Middle frontal gyrus (tissue), 1 donor: ENCODE measurements around the gene FBLN2.

Experiments used
- DNase-seq: peaks from one replicate; pipeline ENCODE4 v3.0.0-alpha.2; 2015; ENCODE audit warnings: low spot score; ENCODE audit errors: extremely low spot score

The FBLN2 gene

GRCh38 chr3:13622356-13622755 is 73.4 kb downstream of the FBLN2 start:
- DNase-seq, result no peak

GRCh38 chr3:13623101-13623654 is 74.3 kb downstream of the FBLN2 start:
- no peak for DNase-seq

GRCh38 chr3:13624021-13624420 is 75.1 kb downstream of the FBLN2 start:
- no peak for DNase-seq

DNA sequence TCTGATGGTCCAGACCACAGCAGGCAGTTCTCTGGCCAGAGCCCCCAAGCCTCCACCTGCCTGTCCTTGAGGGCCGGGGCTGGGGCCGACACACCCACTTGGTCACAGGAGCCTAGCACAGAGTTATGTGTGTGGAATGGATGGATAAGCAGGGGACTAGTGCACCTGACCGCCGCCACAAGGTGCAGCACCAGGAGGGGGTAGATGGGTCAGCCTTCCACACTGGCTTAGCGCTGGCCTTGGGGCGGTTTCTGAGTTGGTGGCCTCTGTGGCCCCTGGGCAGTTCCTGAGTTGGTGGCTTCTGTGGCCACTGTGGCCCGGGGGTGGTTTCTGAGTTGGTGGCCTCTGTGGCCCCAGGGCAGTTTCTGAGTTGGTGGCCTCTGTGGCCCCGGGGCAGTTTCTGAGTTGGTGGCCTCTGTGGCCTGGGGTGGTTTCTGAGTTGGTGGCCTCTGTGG is 75.8 kb downstream of the FBLN2 start:
- no peak for DNase-seq

DNA sequence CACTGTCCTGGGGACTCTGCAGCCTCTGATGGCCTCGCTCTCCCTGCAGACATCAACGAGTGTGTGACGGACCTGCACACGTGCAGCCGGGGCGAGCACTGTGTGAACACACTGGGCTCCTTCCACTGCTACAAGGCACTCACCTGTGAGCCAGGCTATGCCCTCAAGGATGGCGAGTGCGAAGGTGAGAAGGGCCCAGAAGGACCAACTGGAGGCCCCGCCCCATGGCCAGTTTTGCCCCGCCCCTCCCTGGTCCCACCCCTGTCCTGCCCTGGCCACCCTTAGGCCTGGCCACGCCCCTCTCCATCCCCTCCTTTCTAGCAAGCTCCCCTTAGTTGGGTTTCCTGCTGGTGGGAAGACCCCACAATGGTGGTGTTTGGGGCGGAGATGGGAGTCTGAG is 77.5 kb downstream of the FBLN2 start:
- DNase-seq, result no peak

DNA sequence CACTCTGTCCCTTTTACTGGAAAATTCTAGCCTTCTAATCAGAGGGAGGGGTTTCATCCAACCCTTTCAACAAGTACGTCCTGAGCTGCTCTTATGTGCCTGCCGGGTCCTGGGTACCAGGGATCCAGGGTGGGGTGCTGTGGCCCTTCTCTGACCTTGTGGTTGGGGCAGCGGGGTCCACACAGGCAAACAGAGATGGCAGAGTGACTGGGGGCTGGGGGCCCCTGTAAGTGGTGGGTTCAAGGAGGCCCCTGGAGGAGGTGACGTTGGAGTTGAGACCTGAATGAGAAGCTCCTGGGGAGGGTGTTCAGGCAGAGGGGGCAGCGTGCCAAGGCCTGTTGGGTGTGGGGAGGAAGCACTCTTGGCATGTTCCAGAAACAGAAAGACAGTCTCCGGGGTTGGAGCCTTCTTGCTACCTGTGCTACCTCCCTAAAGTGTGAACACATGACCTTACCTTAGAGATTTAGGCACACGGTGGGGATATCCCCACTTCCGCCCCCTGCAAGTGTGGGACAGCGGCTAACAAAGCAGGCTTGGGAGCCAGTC is 78.1 kb downstream of the FBLN2 start:
- DNase-seq, result no peak

GRCh38 chr3:13627681-13628080 is 78.8 kb downstream of the FBLN2 start:
- DNase-seq, result no peak

DNA sequence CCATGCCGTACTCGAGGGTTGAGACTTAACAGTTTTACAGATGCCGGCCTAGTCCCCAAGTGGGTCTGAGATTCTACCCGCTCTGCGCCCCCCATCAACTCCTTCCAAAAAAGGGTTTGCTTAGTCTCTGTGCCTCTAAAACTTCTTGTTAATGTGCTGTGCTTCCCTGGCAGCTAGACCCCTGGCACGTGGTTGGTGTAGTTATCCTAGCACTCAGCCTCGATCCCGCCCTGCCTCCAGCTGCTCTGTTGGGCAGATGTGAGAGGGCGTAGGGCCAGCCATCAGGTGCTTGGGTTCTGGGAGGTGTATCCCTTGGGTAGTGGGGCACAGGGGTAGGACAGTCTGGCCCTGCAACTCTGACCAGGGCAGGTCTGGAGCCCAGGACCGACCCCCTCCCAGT is 79.5 kb downstream of the FBLN2 start:
- no peak for DNase-seq

- DNase-seq, result no peak
Observed at GRCh38 chr3:13628841-13629551, 80.1 kb downstream of the FBLN2 start.

GRCh38 chr3:13629644-13630043 is 80.7 kb downstream of the FBLN2 start:
- no peak for DNase-seq

GRCh38 chr3:13631256-13631655 is 82.3 kb downstream of the FBLN2 start:
- no peak for DNase-seq

- no peak for DNase-seq
Observed at GRCh38 chr3:13633176-13633575, 84.3 kb downstream of the FBLN2 start.

DNA sequence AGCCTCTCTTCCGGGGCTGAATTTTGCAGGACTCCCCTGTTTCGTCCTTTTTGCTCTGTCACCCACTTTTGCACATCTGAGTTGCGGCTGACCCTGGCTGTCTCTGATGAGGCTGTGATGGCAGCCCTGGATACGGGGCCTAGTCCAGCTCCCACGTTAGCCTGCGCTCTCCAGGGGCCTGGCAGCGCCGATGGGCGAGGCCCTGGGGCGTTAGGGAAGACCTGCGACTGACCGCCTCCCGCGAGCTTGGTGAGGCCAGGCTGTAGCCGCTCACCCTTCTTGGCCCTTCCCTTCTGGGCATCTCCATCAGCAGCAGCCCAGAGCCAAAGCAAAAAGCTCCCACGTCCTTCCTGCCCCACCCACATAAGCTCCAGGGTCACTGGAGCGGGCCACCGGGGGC is 85.2 kb downstream of the FBLN2 start:
- DNase-seq, result no peak

- DNase-seq, result no peak
Observed at GRCh38 chr3:13634615-13635014, 85.7 kb downstream of the FBLN2 start.

DNA sequence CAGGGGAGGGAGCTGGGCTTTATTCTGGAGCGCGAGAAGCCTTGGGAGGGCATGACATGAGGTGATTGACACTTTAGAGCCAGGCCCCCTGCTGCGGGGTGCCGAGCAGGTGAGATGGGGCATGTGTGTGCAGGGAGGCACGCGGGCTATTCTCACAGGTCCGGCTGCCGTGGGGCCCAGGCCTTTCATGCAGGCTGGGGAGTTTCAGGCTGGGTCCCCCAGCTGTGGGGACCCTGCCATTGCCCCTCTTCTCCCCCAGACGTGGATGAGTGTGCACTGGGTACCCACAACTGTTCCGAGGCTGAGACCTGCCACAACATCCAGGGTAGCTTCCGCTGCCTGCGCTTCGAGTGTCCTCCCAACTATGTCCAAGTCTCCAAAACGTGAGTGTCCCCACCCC is 87.3 kb downstream of the FBLN2 start:
- DNase-seq, result no peak

- DNase-seq, result no peak
Observed at GRCh38 chr3:13636874-13637273, 87.9 kb downstream of the FBLN2 start.

GRCh38 chr3:13637311-13637891 is 88.5 kb downstream of the FBLN2 start:
- DNase-seq, result no peak

- no peak for DNase-seq
Observed at GRCh38 chr3:13637953-13638352, 89.0 kb downstream of the FBLN2 start.

GRCh38 chr3:13638927-13639326 is 90.0 kb downstream of the FBLN2 start:
- DNase-seq, result no peak

GRCh38 chr3:13642597-13642996 is 93.7 kb downstream of the FBLN2 start:
- DNase-seq, result no peak

- no peak for DNase-seq
Observed at GRCh38 chr3:13644341-13645117, 95.6 kb downstream of the FBLN2 start.
